HepG2 (cell line): ENCODE data around the gene PHF2. TPM values are rescaled to one million over a fixed set of nuclear protein-coding genes. Genes with fewer than 3 reads are reported as not detected.
A peak's percentile ranks its signal among the peaks of the same experiment; 100 is the strongest.

Experiments used
- AGO1 ChIP-seq: fragments of 200-400 bp; formaldehyde crosslinking; IDR thresholded peaks from 2 replicates; pipeline ENCODE4 v1.6.1; 2017; ENCODE audit warnings: mild to moderate bottlenecking, low read depth, low read length, moderate library complexity; ENCODE audit not compliant: poor library complexity, severe bottlenecking
- ARNT2 ChIP-seq: sonication (generic); formaldehyde crosslinking; IDR thresholded peaks from 2 replicates; pipeline ENCODE4 v1.8.0; 2022; ENCODE audit warnings: mild to moderate bottlenecking, low read depth, missing genetic modification reagents, moderate library complexity
- FOXA1 ChIP-seq, 2 experiments: fragments of 450-650 bp in 1 of 2; sonication (generic) in 1 of 2; formaldehyde crosslinking in 1 of 2; IDR thresholded peaks; 2 replicates each; pipeline versions ENCODE4 v1.4.0 to v1.6.1; 2016 to 2020; ENCODE audit warnings: missing genetic modification reagents in 1 of 2
- FOXA3 ChIP-seq: IDR thresholded peaks from 2 replicates; pipeline ENCODE4 v1.6.1; 2016; ENCODE audit warnings: missing genetic modification reagents, missing compliant biosample characterization
- FOXO1 ChIP-seq: sonication (generic); formaldehyde crosslinking; IDR thresholded peaks from 2 replicates; pipeline ENCODE4 v1.4.0; 2020; ENCODE audit warnings: missing genetic modification reagents
- HDAC1 ChIP-seq: sonication (generic); formaldehyde crosslinking; IDR thresholded peaks from 2 replicates; pipeline ENCODE4 v1.5.1; 2020; ENCODE audit warnings: mild to moderate bottlenecking, missing genetic modification reagents
- MAZ ChIP-seq, 2 experiments: sonication (generic) in 1 of 2; formaldehyde crosslinking in 1 of 2; IDR thresholded peaks; 2 replicates each; pipeline versions ENCODE4 v1.5.0 to v1.6.1; 2012 to 2020; ENCODE audit warnings: low read depth in 2 of 2, mild to moderate bottlenecking in 2 of 2, borderline replicate concordance in 1 of 2, improper control_type of control experiment in 1 of 2, low read length in 1 of 2, missing genetic modification reagents in 1 of 2, moderate library complexity in 1 of 2
- NRL ChIP-seq: sonication (generic); formaldehyde crosslinking; IDR thresholded peaks from 2 replicates; pipeline ENCODE4 v1.5.0; 2020; ENCODE audit warnings: missing genetic modification reagents, mild to moderate bottlenecking, moderate library complexity, borderline replicate concordance
- TBX2 ChIP-seq: sonication (generic); formaldehyde crosslinking; IDR thresholded peaks from 2 replicates; pipeline ENCODE4 v1.5.0; 2020; ENCODE audit warnings: missing genetic modification reagents, mild to moderate bottlenecking, borderline replicate concordance
- ZFX ChIP-seq: sonication (generic); formaldehyde crosslinking; IDR thresholded peaks from 2 replicates; pipeline ENCODE4 v1.4.0; 2020; ENCODE audit warnings: mild to moderate bottlenecking, low read depth, missing genetic modification reagents, moderate library complexity
- ZMYM3 ChIP-seq: sonication (generic); formaldehyde crosslinking; IDR thresholded peaks from 2 replicates; pipeline ENCODE4 v1.5.1; 2020; ENCODE audit warnings: mild to moderate bottlenecking, missing genetic modification reagents
- ZNF274 ChIP-seq: sonication (generic); formaldehyde crosslinking; IDR thresholded peaks from 2 replicates; pipeline ENCODE4 v1.5.1; 2020; ENCODE audit warnings: mild to moderate bottlenecking, missing genetic modification reagents
- ZNF292 ChIP-seq: sonication (generic); formaldehyde crosslinking; IDR thresholded peaks from 2 replicates; pipeline ENCODE4 v1.8.1; 2022; ENCODE audit warnings: mild to moderate bottlenecking, low read depth, missing genetic modification reagents, borderline replicate concordance
- ZNF333 ChIP-seq: sonication (generic); formaldehyde crosslinking; IDR thresholded peaks from 2 replicates; pipeline ENCODE4 v1.4.0; 2020; ENCODE audit warnings: mild to moderate bottlenecking, missing genetic modification reagents, borderline replicate concordance
- ZNF567 ChIP-seq: sonication (generic); formaldehyde crosslinking; IDR thresholded peaks from 2 replicates; pipeline ENCODE4 v1.8.1; 2023; ENCODE audit warnings: mild to moderate bottlenecking, missing genetic modification reagents, borderline replicate concordance
- ZNF598 ChIP-seq: sonication (generic); formaldehyde crosslinking; IDR thresholded peaks from 2 replicates; pipeline ENCODE4 v1.5.1; 2020; ENCODE audit warnings: mild to moderate bottlenecking, missing genetic modification reagents, borderline replicate concordance
- ZNF788 ChIP-seq: sonication (generic); formaldehyde crosslinking; IDR thresholded peaks from 2 replicates; pipeline ENCODE4 v1.5.0; 2020; ENCODE audit warnings: mild to moderate bottlenecking, missing genetic modification reagents, borderline replicate concordance
- polyA plus RNA-seq, 8 experiments: library from polyadenylated mRNA; depleted of rRNA in 3 of 8; stranded (reverse) in 7 of 8; unstranded in 1 of 8; fragments of >200 nt; fragmentation: Illumina TruSeq in 4 of 8; extraction: Trizol in 4 of 8; gene quantifications; 2 replicates each; pipeline versions ENCODE4 v1.2.1 to v1.2.3, GENCODE V29; 2011 to 2016; ENCODE audit warnings: low read depth in 4 of 8, missing spikeins in 1 of 8, mixed read lengths in 1 of 8; ENCODE audit not compliant: insufficient read depth in 1 of 8
- total RNA-seq, 5 experiments: library from RNA; depleted of rRNA; stranded (reverse); fragments of >200 nt; fragmentation: Illumina TruSeq; extraction: Trizol; gene quantifications; 2 replicates each; pipeline ENCODE4 v1.2.3, GENCODE V29; 2016; ENCODE audit warnings: low read depth in 1 of 5
- TF ChIP-seq, protein P1 (sequence below): IDR thresholded peaks from 2 replicates; pipeline ENCODE4 v1.6.1; 2016; ENCODE audit warnings: low read depth
- TF ChIP-seq, protein P2 (sequence below): sonication (generic); formaldehyde crosslinking; IDR thresholded peaks from 2 replicates; pipeline ENCODE4 v1.4.0; 2020; ENCODE audit warnings: mild to moderate bottlenecking, missing genetic modification reagents

Gene PHF2
- total and polyA plus RNA-seq, 2 of the 13 experiments (the other 11 are each of a cell fraction or from before 2014, with no cell fraction given): 6.6 to 9.1 TPM

DNA sequence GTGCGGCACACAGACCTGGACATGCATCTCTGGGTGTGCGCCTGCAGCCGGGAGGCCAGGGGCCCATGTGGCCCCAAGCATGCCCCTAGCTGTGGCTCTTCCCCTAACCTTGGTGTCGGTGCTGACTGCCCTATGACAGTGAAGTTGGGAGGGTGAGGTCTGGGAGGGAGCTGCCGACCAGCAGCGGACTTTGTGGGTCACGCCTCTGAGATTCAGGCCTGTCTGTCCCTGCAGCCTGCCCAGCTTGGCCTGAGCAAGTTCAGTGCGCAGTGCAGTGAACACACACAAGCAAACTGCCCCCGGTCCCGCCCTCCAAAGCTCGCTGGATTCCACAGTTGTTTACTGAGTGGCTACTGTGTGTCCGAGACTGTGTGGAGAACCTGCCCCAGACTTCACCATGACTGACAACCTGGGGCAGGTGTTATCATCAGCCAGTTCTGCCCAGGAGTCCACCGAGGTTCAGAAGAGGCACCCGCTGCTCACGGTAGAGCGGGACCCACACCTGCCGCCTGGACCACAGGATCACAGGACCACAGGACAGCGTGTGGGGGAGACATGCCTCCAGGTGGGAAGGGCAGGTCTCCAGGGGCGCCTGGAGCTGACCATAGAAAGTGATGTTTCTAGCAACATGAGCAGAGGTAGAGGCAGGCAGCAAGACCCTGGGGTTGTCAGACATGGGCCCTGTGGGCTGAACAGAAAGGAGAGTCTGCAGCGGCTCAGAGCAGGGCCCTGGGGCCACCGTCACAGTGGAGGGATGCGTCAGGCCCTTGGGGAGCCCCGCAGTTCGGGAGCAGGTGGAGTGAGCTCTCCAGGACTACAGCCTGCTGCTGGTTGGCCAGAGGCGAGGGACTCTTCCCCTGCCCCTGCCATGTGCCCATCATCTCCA lies 105.1 kb downstream of the PHF2 start (continued):
- TF ChIP-seq ZNF333 (CRISPR knock-in tag) (0 out of 2 replicates have a peak, but pooled peaks have one; percentile 65), MAZ (IDR thresholded peaks at IDR 0.05; ENCODE audit: borderline replicate concordance, low read depth, low read length) (no peak), MAZ (CRISPR knock-in tag; IDR thresholded peaks at IDR 0.05; ENCODE audit: low read depth) (peak; percentile 50; the same call in 1 of the 2 replicates), ZFX (CRISPR knock-in tag) (peak; percentile 33; the same call in 1 of the 2 replicates), ZNF274 (CRISPR knock-in tag) (no peak), ZMYM3 (0 out of 2 replicates have a peak, but pooled peaks have one; percentile 7), FOXA1 (IDR thresholded peaks at IDR 0.05) (no peak), FOXA1 (CRISPR knock-in tag; IDR thresholded peaks at IDR 0.05) (peak; percentile 39), FOXA3 (peak; percentile 30; the same call in 1 of the 2 replicates), ARNT2 (CRISPR knock-in tag) (0 out of 2 replicates have a peak, but pooled peaks have one; percentile 11), ZNF292 (CRISPR knock-in tag) (peak; percentile 45; the same call in 1 of the 2 replicates), ZNF567 (CRISPR knock-in tag) (no peak), NRL (CRISPR knock-in tag) (0 out of 2 replicates have a peak, but pooled peaks have one; percentile 40), FOXO1 (CRISPR knock-in tag) (peak; percentile 13; the same call in 1 of the 2 replicates), ZNF598 (CRISPR knock-in tag) (0 out of 2 replicates have a peak, but pooled peaks have one; percentile 2), TBX2 (CRISPR knock-in tag) (peak; percentile 38; the same call in 1 of the 2 replicates), HDAC1 (CRISPR knock-in tag) (peak; percentile 25; the same call in 1 of the 2 replicates), ZNF788 (no peak), AGO1 (no peak)
- TF ChIP-seq, protein P1, sequence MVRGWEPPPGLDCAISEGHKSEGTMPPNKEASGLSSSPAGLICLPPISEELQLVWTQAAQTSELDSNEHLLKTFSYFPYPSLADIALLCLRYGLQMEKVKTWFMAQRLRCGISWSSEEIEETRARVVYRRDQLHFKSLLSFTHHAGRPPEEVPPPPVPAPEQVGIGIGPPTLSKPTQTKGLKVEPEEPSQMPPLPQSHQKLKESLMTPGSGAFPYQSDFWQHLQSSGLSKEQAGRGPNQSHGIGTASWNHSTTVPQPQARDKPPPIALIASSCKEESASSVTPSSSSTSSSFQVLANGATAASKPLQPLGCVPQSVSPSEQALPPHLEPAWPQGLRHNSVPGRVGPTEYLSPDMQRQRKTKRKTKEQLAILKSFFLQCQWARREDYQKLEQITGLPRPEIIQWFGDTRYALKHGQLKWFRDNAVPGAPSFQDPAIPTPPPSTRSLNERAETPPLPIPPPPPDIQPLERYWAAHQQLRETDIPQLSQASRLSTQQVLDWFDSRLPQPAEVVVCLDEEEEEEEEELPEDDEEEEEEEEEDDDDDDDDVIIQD (CRISPR knock-in tag): no peak
- TF ChIP-seq, protein P2, sequence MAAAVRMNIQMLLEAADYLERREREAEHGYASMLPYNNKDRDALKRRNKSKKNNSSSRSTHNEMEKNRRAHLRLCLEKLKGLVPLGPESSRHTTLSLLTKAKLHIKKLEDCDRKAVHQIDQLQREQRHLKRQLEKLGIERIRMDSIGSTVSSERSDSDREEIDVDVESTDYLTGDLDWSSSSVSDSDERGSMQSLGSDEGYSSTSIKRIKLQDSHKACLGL (CRISPR knock-in tag): 0 out of 2 replicates have a peak, but pooled peaks have one; percentile 53
